ENCODE measurements around the gene PSD4. TPM values are rescaled to one million over a fixed set of nuclear protein-coding genes. Genes with fewer than 3 reads are reported as not detected.

Gene PSD4
- total RNA-seq, result 0.19 and 0.26 TPM in 2 replicates

DNA sequence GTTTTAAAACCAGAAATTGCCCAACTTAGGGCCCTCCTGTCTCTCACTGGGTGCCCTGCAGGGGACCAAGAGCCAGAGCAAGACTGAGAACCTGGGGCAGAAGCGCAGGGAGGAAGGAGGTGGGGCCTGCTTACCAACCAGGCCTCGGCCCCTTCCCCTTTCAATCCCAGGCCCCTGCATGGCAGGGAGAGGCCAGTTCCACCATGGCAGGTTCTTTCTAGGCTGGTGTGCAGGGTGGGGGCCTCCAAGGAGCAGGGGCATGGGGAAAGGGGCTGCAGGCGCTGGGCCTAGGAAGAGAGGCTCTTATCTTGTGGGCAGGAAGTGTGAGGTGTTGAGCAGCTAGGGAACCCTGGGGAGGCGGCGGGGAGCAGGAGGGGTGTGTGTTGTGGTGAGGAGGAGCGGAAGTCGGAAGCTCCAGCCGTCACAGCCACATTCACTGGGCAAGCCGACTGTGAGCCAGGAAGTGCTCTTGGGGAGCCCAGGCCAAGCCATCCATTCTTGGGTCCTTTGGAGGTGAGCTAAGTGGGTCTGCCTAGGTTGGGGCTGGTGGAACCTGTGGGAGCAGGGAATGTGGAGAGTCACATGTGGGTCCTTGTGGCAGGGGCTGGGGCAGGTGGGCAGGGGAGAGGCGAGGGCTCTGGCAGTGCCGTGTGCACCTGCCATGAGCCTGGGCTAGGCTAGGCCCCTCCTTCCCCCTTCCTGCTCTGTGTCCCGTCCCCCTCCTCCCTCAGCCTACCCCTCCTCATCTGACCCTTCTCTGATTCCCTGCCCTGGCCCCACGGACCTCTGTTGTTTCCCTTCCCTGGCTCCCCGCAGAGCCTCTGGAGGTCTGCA is at the start of gene PSD4:
Gene PSD4 (plus strand): TSS at position 430 of the 834 bp plus-strand sequence. CDS start 8,486 bp downstream, outside the sequence.

DNA sequence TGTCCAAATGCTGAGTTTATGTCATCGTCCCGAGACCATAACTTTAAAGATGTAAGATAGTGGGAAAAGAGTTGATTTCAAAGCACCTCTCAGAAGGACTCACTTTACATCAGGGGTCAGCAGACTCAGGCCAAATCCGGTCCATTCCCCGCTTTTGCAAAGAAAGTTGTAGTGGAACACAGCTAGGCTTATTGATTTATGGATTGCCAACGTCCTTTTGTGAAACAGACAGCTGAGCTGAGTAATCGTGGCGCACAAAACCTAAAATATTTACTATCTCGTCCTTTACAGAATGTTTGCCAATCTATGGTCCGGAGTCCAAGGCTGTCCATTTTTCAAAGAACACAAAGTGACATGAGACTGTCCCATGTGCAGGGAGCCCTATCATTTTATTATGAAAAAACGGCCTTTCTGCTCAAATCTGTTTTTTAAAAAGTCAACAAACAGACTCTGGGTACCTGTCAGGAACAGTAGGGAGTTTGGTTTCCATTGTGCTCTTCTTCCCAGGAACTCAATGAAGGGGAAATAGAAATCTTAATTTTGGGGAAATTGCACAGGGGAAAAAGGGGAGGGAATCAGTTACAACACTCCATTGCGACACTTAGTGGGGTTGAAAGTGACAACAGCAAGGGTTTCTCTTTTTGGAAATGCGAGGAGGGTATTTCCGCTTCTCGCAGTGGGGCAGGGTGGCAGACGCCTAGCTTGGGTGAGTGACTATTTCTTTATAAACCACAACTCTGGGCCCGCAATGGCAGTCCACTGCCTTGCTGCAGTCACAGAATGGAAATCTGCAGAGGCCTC is 46.7 kb upstream of the PSD4 start, which contains the start of gene IL1RN:
Gene IL1RN (plus strand): TSS at position 754 of the 801 bp plus-strand sequence. CDS start 27 bp downstream, at position 781.

Other genes starting within 250 kb of the PSD4 start
- gene IL36G, start 196.0 kb upstream of the PSD4 start, total RNA-seq, result not detected in 2 replicates
- gene IL36A, start 168.5 kb upstream of the PSD4 start, total RNA-seq, result not detected in 2 replicates
- gene IL36B, start 121.1 kb upstream of the PSD4 start, total RNA-seq, result not detected in 2 replicates
- gene IL36RN, start 114.8 kb upstream of the PSD4 start, total RNA-seq, result not detected in 2 replicates
- not detected in 2 replicates for gene IL1F10, start 106.0 kb upstream of the PSD4 start, total RNA-seq
- gene IL1RN, start 46.4 kb upstream of the PSD4 start, total RNA-seq, result not detected in 2 replicates
- 0.13 and 0.19 TPM in 2 replicates for gene PAX8, start 105.0 kb downstream of the PSD4 start, total RNA-seq